ENCODE measurements around the gene LMX1A. TPM values are rescaled to one million over a fixed set of nuclear protein-coding genes. Genes with fewer than 3 reads are reported as not detected.

LMX1A gene
- total and polyA plus RNA-seq, 2 of the 13 experiments (the other 11 are each of a cell fraction or from before 2014, with no cell fraction given) = 0.07 TPM; not detected in 1

GRCh38 chr1:165281207-165281901, 75.2 kb downstream of the LMX1A start (continued):
- TF ChIP-seq GZF1 (CRISPR knock-in tag; IDR thresholded peaks at IDR 0.05) (no peak), ZNF335 (CRISPR knock-in tag; IDR thresholded peaks at IDR 0.05) (no peak), SALL1 (CRISPR knock-in tag; IDR thresholded peaks at IDR 0.05) (peak; percentile 80), ZMYM4 (CRISPR knock-in tag; IDR thresholded peaks at IDR 0.05) (0 out of 2 replicates have a peak, but pooled peaks have one; percentile 29), LCORL (IDR thresholded peaks at IDR 0.05) (no peak), LCORL (CRISPR knock-in tag; IDR thresholded peaks at IDR 0.05) (no peak), NFE2 (CRISPR knock-in tag; IDR thresholded peaks at IDR 0.05) (no peak), ZNF839 (CRISPR knock-in tag; IDR thresholded peaks at IDR 0.05; ENCODE audit: borderline replicate concordance) (no peak), ZBTB20 (CRISPR knock-in tag; IDR thresholded peaks at IDR 0.05; ENCODE audit: borderline replicate concordance, low read depth) (no peak), TEAD3 (CRISPR knock-in tag; optimal IDR thresholded peaks at IDR 0.05; ENCODE audit: borderline replicate concordance) (no peak), ARID5B (CRISPR knock-in tag; IDR thresholded peaks at IDR 0.05) (peak; percentile 32; the same call in 1 of the 2 replicates), GABPA (IDR thresholded peaks at IDR 0.05; ENCODE audit: low read depth, low read length) (no peak), GABPA (CRISPR knock-in tag; IDR thresholded peaks at IDR 0.05; ENCODE audit: low read depth) (no peak), IRF9 (CRISPR knock-in tag; IDR thresholded peaks at IDR 0.05; ENCODE audit: borderline replicate concordance) (no peak), ZSCAN22 (CRISPR knock-in tag; IDR thresholded peaks at IDR 0.05) (no peak), ZNF282 (IDR thresholded peaks at IDR 0.05; ENCODE audit: partially characterized antibody) (no peak), ZNF670 (CRISPR knock-in tag; IDR thresholded peaks at IDR 0.05; ENCODE audit: borderline replicate concordance) (peak; percentile 49; the same call in 1 of the 2 replicates), BORCS8-MEF2B (CRISPR knock-in tag; IDR thresholded peaks at IDR 0.05) (no peak), ZNF609 (CRISPR knock-in tag; IDR thresholded peaks at IDR 0.05; ENCODE audit: borderline replicate concordance) (peak; percentile 48; the same call in 1 of the 2 replicates), MAFK (conservative IDR thresholded peaks at IDR 0.05 in 1 of 2, IDR thresholded peaks at IDR 0.05 in 1 of 2; ENCODE audit: low read length in 2 of 2) (0 out of 4 replicates have a peak, but pooled peaks of 1 of the 2 experiments have one; percentile 9), BCL6 (CRISPR knock-in tag; IDR thresholded peaks at IDR 0.05) (no peak)
